Cardiac muscle cell (in vitro differentiated cells and primary cell): ENCODE measurements around the gene CORT. TPM values are rescaled to one million over a fixed set of nuclear protein-coding genes. Genes with fewer than 3 reads are reported as not detected.

ENCODE experiments used
- DNase-seq, 2 donors: peaks; one replicate each; pipeline versions ENCODE4 v3.0.0 to v3.0.0-alpha.2; 2010 to 2017; ENCODE audit warnings: low read depth in 1 of 2, low spot score in 1 of 2
- H3K27ac ChIP-seq: fragments of 200-600 bp; sonication (generic); 2 replicates; pipeline ENCODE4 v1.5.1; 2016
- H3K27me3 ChIP-seq: fragments of 200-600 bp; sonication (generic); 2 replicates; pipeline ENCODE4 v1.6.0; 2016; ENCODE audit warnings: control low read depth
- H3K36me3 ChIP-seq: fragments of 200-600 bp; sonication (generic); 2 replicates; pipeline ENCODE4 v1.5.1; 2016; ENCODE audit warnings: control low read depth
- H3K4me1 ChIP-seq: fragments of 200-600 bp; sonication (generic); 2 replicates; pipeline ENCODE4 v1.8.1; 2017; ENCODE audit warnings: low read depth, mild to moderate bottlenecking, mixed run types
- H3K4me3 ChIP-seq: fragments of 200-600 bp; sonication (generic); 2 replicates; pipeline ENCODE4 v1.5.1; 2016; ENCODE audit warnings: mild to moderate bottlenecking
- H3K9me3 ChIP-seq: fragments of 200-600 bp; sonication (generic); 2 replicates; pipeline ENCODE4 v1.5.1; 2017; ENCODE audit warnings: low read depth, mild to moderate bottlenecking, control low read depth
- CTCF ChIP-seq: IDR thresholded peaks from 2 replicates; pipeline ENCODE4 v1.5.1; 2012; ENCODE audit warnings: low read depth, mild to moderate bottlenecking, low read length
- polyA plus RNA-seq: library from polyadenylated mRNA; unstranded; fragments of >200 nt; fragmentation: Nextera tagmentation; extraction: Ambion mirVana; gene quantifications from 2 replicates; pipeline ENCODE4 v1.2.1, GENCODE V29; 2016
- total RNA-seq: library from RNA; depleted of rRNA; stranded (reverse); fragments of >200 nt; gene quantifications from 2 replicates; pipeline ENCODE4 v1.2.3, GENCODE V29; 2016

CORT gene
- total and polyA plus RNA-seq, 2 experiments from 2014 or later = 2.3 TPM

GRCh38 chr1:10489291-10490055 is 39.6 kb downstream of the CORT start:
- Histone ChIP-seq H3K27me3 (no peaks in the 10 kb centered on the region), H3K4me1 (peaks cover 11% of the 10 kb centered on the region), H3K36me3 (no peaks in the 10 kb centered on the region), H3K27ac (peak overlapping the region; percentile 67), H3K9me3 (no peaks in the 10 kb centered on the region), H3K4me3 (no peak overlapping the region)
- TF ChIP-seq CTCF = no peak
- peak in 1 of 2 donors; percentile 24 for DNase-seq

- no peaks in the 10 kb centered on the region for H3K36me3 ChIP-seq
- H3K9me3 ChIP-seq = no peaks in the 10 kb centered on the region
- H3K4me3 ChIP-seq = no peak overlapping the region
- H3K4me1 ChIP-seq = peaks cover 11% of the 10 kb centered on the region
- TF ChIP-seq CTCF = no peak
- H3K27ac ChIP-seq = peak overlapping the region; percentile 67
- H3K27me3 ChIP-seq = no peaks in the 10 kb centered on the region
- DNase-seq = no peak
These were observed 40.6 kb downstream of the CORT start for GRCh38 chr1:10490286-10490970.

GRCh38 chr1:10494418-10494753 is 44.6 kb downstream of the CORT start:
- Histone ChIP-seq H3K27me3 (no peaks in the 10 kb centered on the region), H3K4me1 (peaks cover 7% of the 10 kb centered on the region), H3K9me3 (no peaks in the 10 kb centered on the region), H3K27ac (peak overlapping the region; percentile 34), H3K4me3 (no peak overlapping the region), H3K36me3 (no peaks in the 10 kb centered on the region)
- DNase-seq = no peak
- TF ChIP-seq CTCF = no peak

GRCh38 chr1:10494754-10495474 is 45.1 kb downstream of the CORT start:
- peaks cover 2% of the 10 kb centered on the region for H3K4me1 ChIP-seq
- no peaks in the 10 kb centered on the region for H3K36me3 ChIP-seq
- H3K27me3 ChIP-seq = no peaks in the 10 kb centered on the region
- TF ChIP-seq CTCF = peak; percentile 86
- no peak overlapping the region for H3K4me3 ChIP-seq
- DNase-seq = peak; percentile 69 to 78
- no peaks in the 10 kb centered on the region for H3K9me3 ChIP-seq
- peak overlapping the region; percentile 26 for H3K27ac ChIP-seq

- H3K27ac ChIP-seq = peak overlapping the region; percentile 26
- DNase-seq = no peak
These were observed 45.6 kb downstream of the CORT start for GRCh38 chr1:10495475-10495817.

More at GRCh38 chr1:10495475-10495817, 45.6 kb downstream of the CORT start:
- Histone ChIP-seq H3K27me3 (no peaks in the 10 kb centered on the region), H3K4me1 (no peaks in the 10 kb centered on the region), H3K36me3 (no peaks in the 10 kb centered on the region), H3K4me3 (no peak overlapping the region), H3K9me3 (no peaks in the 10 kb centered on the region)
- no peak for TF ChIP-seq CTCF
